Spleen (tissue), 11 donors: ENCODE results near the gene KRTAP5-3. TPM values are rescaled to one million over a fixed set of nuclear protein-coding genes. Genes with fewer than 3 reads are reported as not detected.

ENCODE experiments used
- DNase-seq: peaks from one replicate; pipeline ENCODE4 v3.0.0-alpha.2; 2020
- H3K27ac ChIP-seq, 8 donors: fragments of 200-600 bp; sonication (generic) in 7 of 8; 1 replicate in 4 of 8; 2 replicates in 4 of 8; pipeline versions ENCODE4 v1.5.0 to v1.8.0; 2016 to 2021; ENCODE audit warnings: inconsistent platforms in 4 of 8, mild to moderate bottlenecking in 4 of 8, moderate library complexity in 1 of 8
- H3K27me3 ChIP-seq, 7 donors: fragments of 200-600 bp; sonication (generic) in 6 of 7; replicated peaks in 1 of 7; 1 replicate in 4 of 7; 2 replicates in 3 of 7; pipeline versions ENCODE4 v1.5.0 to v1.8.0; 2016 to 2021; ENCODE audit warnings: inconsistent platforms in 3 of 7, mild to moderate bottlenecking in 1 of 7
- H3K36me3 ChIP-seq, 6 donors: fragments of 200-600 bp; sonication (generic) in 5 of 6; 1 replicate in 4 of 6; 2 replicates in 2 of 6; pipeline versions ENCODE4 v1.5.0 to v1.8.0; 2016 to 2021; ENCODE audit warnings: inconsistent platforms in 2 of 6
- H3K4me1 ChIP-seq, 6 donors: fragments of 200-600 bp; sonication (generic) in 5 of 6; 1 replicate in 3 of 6; 2 replicates in 3 of 6; pipeline versions ENCODE4 v1.5.0 to v1.8.0; 2016 to 2021; ENCODE audit warnings: inconsistent platforms in 3 of 6
- H3K4me3 ChIP-seq, 8 donors: fragments of 200-600 bp; sonication (generic) in 7 of 8; 1 replicate in 4 of 8; 2 replicates in 4 of 8; pipeline versions ENCODE4 v1.5.0 to v1.8.0; 2016 to 2021; ENCODE audit warnings: inconsistent platforms in 4 of 8, mild to moderate bottlenecking in 4 of 8, moderate library complexity in 2 of 8
- H3K9me3 ChIP-seq, 8 donors: fragments of 200-600 bp; sonication (generic) in 7 of 8; 1 replicate in 4 of 8; 2 replicates in 4 of 8; pipeline versions ENCODE4 v1.5.0 to v1.8.0; 2016 to 2021; ENCODE audit warnings: inconsistent platforms in 4 of 8
- POLR2A ChIP-seq, 3 donors: fragments of 450-650 bp; IDR thresholded peaks; one replicate each; pipeline ENCODE4 v1.5.1; 2017; ENCODE audit warnings: antibody characterized with exemption in 3 of 3, mild to moderate bottlenecking in 1 of 3
- POLR2AphosphoS5 ChIP-seq, 3 donors: sonication (generic); formaldehyde crosslinking; IDR thresholded peaks; one replicate each; pipeline ENCODE4 v1.5.1; 2017; ENCODE audit warnings: antibody characterized with exemption in 3 of 3
- WGBS, 5 donors: extraction: QIAGEN DNeasy Blood & Tissue Kit in 3 of 5; methylation state at CpG; one replicate each; pipeline versions ENCODE4 v1.1.5 to v1.1.7; 2013 to 2018; 5-methylcytosine and 5-hydroxymethylcytosine counted together
- intact Hi-C: fragments of 100-400 bp; cut with DNase I; formaldehyde crosslinking; loops from one replicate; pipeline ENCODE4 v1.15.0; 2023; ENCODE audit warnings: low total_unique reads
- polyA plus RNA-seq, 3 donors: library from polyadenylated mRNA; stranded (reverse); fragments of 200-250 nt; gene quantifications; one replicate each; pipeline ENCODE4 v1.2.1, GENCODE V29; 2013
- total RNA-seq, 7 donors: library from RNA; depleted of rRNA in 3 of 7; stranded (reverse); fragments of >200 nt in 3 of 7; fragmentation: NEBNext Ultra II Directional in 4 of 7; extraction: Animal tissue kit (Norgen Biotek cat#: 25700) in 4 of 7; gene quantifications; one replicate each; pipeline versions ENCODE4 v1.1.0 to v1.2.1, GENCODE V29; 2016 to 2021
- TF ChIP-seq, protein P1 (sequence below), 11 experiments: fragments of 200-600 bp in 7 of 11; fragments of 450-650 bp in 4 of 11; sonication (generic) in 4 of 11; IDR thresholded peaks in 8 of 11; conservative IDR thresholded peaks in 3 of 11; 1 replicate in 7 of 11; 2 replicates in 4 of 11; pipeline versions ENCODE4 v1.4.0 to v1.8.0; 2016 to 2021; ENCODE audit warnings: antibody characterized with exemption in 11 of 11, inconsistent platforms in 4 of 11, mild to moderate bottlenecking in 1 of 11
- donor health status: healthy with polysubstance abuse.
- donor health status: DM: no; HTN: no; CAD: no; lungs with moderate emphysema.
- donor health status: DM: no; HTN: no; CAD: no.
- donor health status: Bipolar disorder and iron deficiency.
- donor health status: healthy.
- donor health status: DM: no; HTN: no; CAD: no.
- donor health status: DM: yes; HTN: yes; CAD: no.

Gene KRTAP5-3
- total and polyA plus RNA-seq, 10 donors, result not detected

DNA sequence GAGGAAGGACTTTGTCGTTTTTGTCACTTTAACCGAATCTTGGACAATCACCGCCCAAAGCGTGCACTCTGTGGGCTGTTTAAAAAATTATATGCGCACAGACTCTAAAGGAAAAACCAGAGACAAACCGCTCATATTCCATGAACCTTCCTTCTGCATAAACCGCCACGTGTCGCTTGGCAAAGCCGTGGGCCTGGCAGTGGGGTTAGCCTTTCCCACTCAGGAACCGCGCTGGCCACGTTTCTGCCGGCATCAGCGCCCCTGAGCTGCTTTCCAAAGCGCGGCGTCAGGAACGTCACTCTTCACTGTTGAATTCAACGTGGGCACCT is 44.1 kb upstream of the KRTAP5-3 start:
- no peak for TF ChIP-seq POLR2A (IDR thresholded peaks at IDR 0.05)
- Histone ChIP-seq H3K27me3 (peaks cover 0 to 43% (median 4%) of the 10 kb centered on the region in 7 donors), H3K4me1 (peaks cover 5 to 34% (median 23%) of the 10 kb centered on the region in 6 donors), H3K4me3 (no peak overlapping the region), H3K9me3 (no peaks in the 10 kb centered on the region), H3K36me3 (no peaks in the 10 kb centered on the region), H3K27ac (no peak overlapping the region)
- no peak for DNase-seq
- intact Hi-C loops, result loop anchor here (5.0 to 10.0 kb wide), 3 partner anchors 40 to 502 kb away; partner anchors contain the start of gene SYT8
- WGBS, 5 donors, result 52 to 58% (median 54%) methylated on average over 20 of the region's 20 CpGs

DNA sequence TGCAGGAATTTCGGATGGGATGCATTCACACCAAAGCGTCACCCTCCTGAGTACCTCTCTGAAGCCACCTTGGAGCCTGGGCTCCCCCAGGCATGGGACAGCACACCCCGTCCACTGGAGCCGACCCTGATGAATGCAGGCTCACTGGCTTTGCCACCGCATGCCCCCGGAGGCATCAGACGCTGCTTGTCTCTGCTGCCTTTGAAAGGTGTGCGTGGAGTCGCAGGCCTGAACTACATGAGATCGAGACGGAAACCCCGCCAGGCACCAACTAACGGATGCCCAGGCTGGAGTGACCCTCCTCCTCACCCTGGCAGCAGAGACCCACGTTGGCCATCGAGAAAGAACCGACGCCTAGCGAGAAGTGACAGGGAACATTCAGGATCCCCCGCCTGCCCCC is 43.8 kb upstream of the KRTAP5-3 start:
- intact Hi-C loops, result loop anchor here (5.0 to 10.0 kb wide), 3 partner anchors 40 to 503 kb away; partner anchors contain the start of gene SYT8
- DNase-seq, result peak; percentile 73

DNA sequence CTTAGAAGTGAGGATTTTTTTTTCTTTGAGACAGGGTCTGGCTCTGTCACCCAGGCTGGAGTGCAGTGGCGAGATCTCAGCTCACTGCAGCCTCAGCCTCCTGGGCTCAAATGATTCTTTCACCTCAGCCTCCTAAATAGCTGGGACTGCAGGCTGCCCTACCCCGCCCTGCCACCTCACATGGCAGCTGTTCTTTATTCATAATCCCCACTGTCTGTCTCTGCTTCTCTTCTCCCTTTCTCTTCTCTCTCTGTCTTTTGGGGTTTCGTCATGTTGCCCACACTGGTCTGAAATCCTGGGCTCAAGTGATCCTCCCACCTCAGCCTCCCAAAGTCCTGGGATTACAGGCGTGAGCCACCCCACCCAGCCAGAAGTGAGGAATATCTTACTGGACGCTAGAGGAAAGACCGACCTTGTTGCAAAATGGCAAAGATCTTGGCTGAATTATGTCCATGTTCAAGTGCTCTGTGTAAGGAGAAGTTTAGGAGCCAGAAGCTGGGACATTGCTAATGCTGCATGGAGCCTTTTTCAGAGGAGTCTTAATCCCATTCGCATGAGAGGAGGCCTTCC is 43.2 kb upstream of the KRTAP5-3 start:
- Histone ChIP-seq H3K9me3 (no peaks in the 10 kb centered on the region), H3K27ac (no peak overlapping the region), H3K4me1 (peaks cover 5 to 34% (median 23%) of the 10 kb centered on the region in 6 donors), H3K27me3 (peaks cover 0 to 43% (median 4%) of the 10 kb centered on the region in 7 donors), H3K36me3 (no peaks in the 10 kb centered on the region), H3K4me3 (no peak overlapping the region)
- WGBS, 5 donors, result 85 to 89% (median 86%) methylated on average over 7 of the region's 7 CpGs
- peak; percentile 29 for DNase-seq
- intact Hi-C loops, result loop anchor here (5.0 to 10.0 kb wide), 3 partner anchors 41 to 503 kb away; partner anchors contain the start of gene SYT8
- TF ChIP-seq, protein P1, sequence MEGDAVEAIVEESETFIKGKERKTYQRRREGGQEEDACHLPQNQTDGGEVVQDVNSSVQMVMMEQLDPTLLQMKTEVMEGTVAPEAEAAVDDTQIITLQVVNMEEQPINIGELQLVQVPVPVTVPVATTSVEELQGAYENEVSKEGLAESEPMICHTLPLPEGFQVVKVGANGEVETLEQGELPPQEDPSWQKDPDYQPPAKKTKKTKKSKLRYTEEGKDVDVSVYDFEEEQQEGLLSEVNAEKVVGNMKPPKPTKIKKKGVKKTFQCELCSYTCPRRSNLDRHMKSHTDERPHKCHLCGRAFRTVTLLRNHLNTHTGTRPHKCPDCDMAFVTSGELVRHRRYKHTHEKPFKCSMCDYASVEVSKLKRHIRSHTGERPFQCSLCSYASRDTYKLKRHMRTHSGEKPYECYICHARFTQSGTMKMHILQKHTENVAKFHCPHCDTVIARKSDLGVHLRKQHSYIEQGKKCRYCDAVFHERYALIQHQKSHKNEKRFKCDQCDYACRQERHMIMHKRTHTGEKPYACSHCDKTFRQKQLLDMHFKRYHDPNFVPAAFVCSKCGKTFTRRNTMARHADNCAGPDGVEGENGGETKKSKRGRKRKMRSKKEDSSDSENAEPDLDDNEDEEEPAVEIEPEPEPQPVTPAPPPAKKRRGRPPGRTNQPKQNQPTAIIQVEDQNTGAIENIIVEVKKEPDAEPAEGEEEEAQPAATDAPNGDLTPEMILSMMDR (IDR thresholded peaks at IDR 0.05 in 8 of 11, conservative IDR thresholded peaks at IDR 0.05 in 3 of 11), result no peak
- TF ChIP-seq POLR2A (IDR thresholded peaks at IDR 0.05) (no peak), POLR2AphosphoS5 (IDR thresholded peaks at IDR 0.05) (no peak)

More for the DNA sequence above, 43.8 kb upstream of the KRTAP5-3 start:
- Histone ChIP-seq H3K36me3 (no peaks in the 10 kb centered on the region), H3K27ac (no peak overlapping the region), H3K27me3 (peaks cover 0 to 43% (median 4%) of the 10 kb centered on the region in 7 donors), H3K4me1 (peaks cover 5 to 34% (median 23%) of the 10 kb centered on the region in 6 donors), H3K9me3 (no peaks in the 10 kb centered on the region), H3K4me3 (no peak overlapping the region)
- TF ChIP-seq POLR2AphosphoS5 (IDR thresholded peaks at IDR 0.05) (no peak), POLR2A (IDR thresholded peaks at IDR 0.05) (no peak)
- TF ChIP-seq, protein P1 (IDR thresholded peaks at IDR 0.05 in 8 of 11, conservative IDR thresholded peaks at IDR 0.05 in 3 of 11), result no peak
- 77 to 87% (median 84%) methylated on average over 15 to 19 of the region's 19 CpGs for WGBS, 5 donors

DNA sequence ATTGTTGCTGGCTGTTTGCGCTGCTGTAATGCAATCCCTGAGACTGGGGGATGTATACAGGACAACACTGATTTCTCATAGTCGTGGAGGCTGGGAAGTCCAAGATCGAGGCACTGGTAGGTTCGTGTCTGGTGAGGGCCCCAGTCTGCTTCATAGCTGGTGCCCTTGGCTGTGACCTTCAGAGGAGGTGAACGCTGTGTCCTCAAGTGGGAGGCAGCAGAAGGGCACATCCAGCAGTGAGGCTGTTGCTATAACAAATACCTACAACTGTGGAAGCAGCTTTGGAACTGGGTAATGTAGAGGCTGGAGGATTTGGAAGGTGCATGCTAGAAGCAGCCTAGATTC is 42.6 kb upstream of the KRTAP5-3 start:
- TF ChIP-seq POLR2A (IDR thresholded peaks at IDR 0.05) (no peak), POLR2AphosphoS5 (IDR thresholded peaks at IDR 0.05) (no peak)
- TF ChIP-seq, protein P1 (IDR thresholded peaks at IDR 0.05 in 8 of 11, conservative IDR thresholded peaks at IDR 0.05 in 3 of 11), result no peak
- H3K27ac ChIP-seq, result no peak overlapping the region
- peak; percentile 35 for DNase-seq
- H3K27me3 ChIP-seq, result peaks cover 0 to 39% (median 4%) of the 10 kb centered on the region in 7 donors
- H3K36me3 ChIP-seq, result no peaks in the 10 kb centered on the region
- H3K9me3 ChIP-seq, result no peaks in the 10 kb centered on the region
- WGBS, 5 donors, result 54 to 79% (median 74%) methylated on average over 5 of the region's 5 CpGs
- H3K4me3 ChIP-seq, result no peak overlapping the region
- intact Hi-C loops, result loop anchor here (5.0 to 10.0 kb wide), 3 partner anchors 41 to 504 kb away; partner anchors contain the start of gene SYT8
- H3K4me1 ChIP-seq, result peaks cover 5 to 34% (median 23%) of the 10 kb centered on the region in 6 donors
